Measurements from ENCODE around the gene GATAD1. TPM values are rescaled to one million over a fixed set of nuclear protein-coding genes. Genes with fewer than 3 reads are reported as not detected.

The GATAD1 gene
- total and polyA plus RNA-seq, 2 experiments from 2014 or later = 15.4 to 30.8 TPM

DNA sequence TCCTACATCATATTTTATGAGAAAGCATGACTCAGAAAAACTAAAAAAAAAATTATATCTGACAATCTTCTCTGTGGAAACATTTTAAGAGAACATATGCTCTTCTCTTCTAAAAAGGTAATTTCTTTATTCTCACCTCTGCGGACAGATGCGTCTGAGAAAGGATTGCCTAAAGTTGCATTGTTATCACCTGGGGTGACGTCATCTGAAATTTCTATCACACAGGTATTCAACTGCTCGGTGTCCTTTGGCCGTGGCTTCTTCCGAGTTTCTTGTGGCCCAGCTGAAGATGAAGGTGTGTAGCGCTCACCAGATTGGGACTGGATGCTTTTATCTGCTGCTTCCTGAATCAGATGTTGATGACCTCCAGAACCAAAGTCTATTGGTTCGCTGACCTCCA is 14.3 kb upstream of the GATAD1 start (continued):
- TF ChIP-seq ZNF462 (CRISPR knock-in tag; IDR thresholded peaks at IDR 0.05) = no peak
- no peak for TF ChIP-seq ETS1 (IDR thresholded peaks at IDR 0.05)
- TF ChIP-seq JUNB (IDR thresholded peaks at IDR 0.05; ENCODE audit: unreplicated experiment) = no peak

DNA sequence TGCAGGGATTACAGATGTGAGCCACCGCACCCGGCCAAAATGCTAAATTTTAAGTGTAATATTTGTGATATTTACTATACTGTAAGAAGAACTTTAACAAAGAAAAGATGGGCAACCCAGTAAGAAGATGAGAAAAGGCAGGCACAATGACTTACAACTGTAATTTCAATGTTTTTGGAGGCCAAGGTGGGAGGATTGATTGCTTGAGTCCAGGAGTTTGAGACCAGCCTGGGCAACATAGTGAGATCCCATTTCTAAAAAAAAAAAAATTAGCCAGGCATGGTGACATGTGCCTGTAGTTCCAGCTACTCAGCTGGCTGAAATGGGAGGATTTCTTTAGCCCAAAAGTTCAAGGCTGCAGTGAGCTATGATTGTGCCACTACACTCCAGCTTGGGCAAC is 11.7 kb upstream of the GATAD1 start:
- no peaks in the 10 kb centered on the region for H3F3A ChIP-seq (replicated peaks; ENCODE audit: low read depth)
- Mint-ChIP-seq H3K9me3 (peaks cover 6% of the 10 kb centered on the region; the same call in 2 of the 3 replicates), H3K27ac (no peak overlapping the region), H3K27me3 (ENCODE audit: insufficient read depth, low read depth, poor library complexity) (peaks cover 5% of the 10 kb centered on the region), H3K4me3 (no peak overlapping the region), H3K36me3 (ENCODE audit: low read depth) (peaks cover 7% of the 10 kb centered on the region; the same call in 2 of the 3 replicates), H3K4me1 (peaks cover 35% of the 10 kb centered on the region)
- H4K20me1 ChIP-seq (replicated peaks; ENCODE audit: insufficient read depth) = no peaks in the 10 kb centered on the region
- no peak overlapping the region for H3K4me3 ChIP-seq
- no peaks in the 10 kb centered on the region for H3K36me3 ChIP-seq (ENCODE audit: insufficient read depth)
- H3K4me2 ChIP-seq = no peak overlapping the region
- H3K27me3 ChIP-seq (ENCODE audit: insufficient read depth) = no peaks in the 10 kb centered on the region
- no peak for ATAC-seq
- no peak overlapping the region for H2AFZ ChIP-seq
- H3K27ac ChIP-seq (ENCODE audit: low read depth) = no peak overlapping the region
- H3K79me2 ChIP-seq (replicated peaks; ENCODE audit: insufficient read depth) = no peaks in the 10 kb centered on the region
- H3K9me2 ChIP-seq (ENCODE audit: insufficient read depth) = peaks cover 7% of the 10 kb centered on the region; the same call in 1 of the 2 replicates
- DNase-seq (ENCODE audit: low spot score) = no peak
- peaks cover 22% of the 10 kb centered on the region for H3K4me1 ChIP-seq (ENCODE audit: insufficient read depth)
- TF ChIP-seq ZNF331 (CRISPR knock-in tag; IDR thresholded peaks at IDR 0.05; ENCODE audit: low read depth) (no peak), NANOG (IDR thresholded peaks at IDR 0.05; ENCODE audit: borderline replicate concordance) (no peak), ZNF114 (CRISPR knock-in tag; IDR thresholded peaks at IDR 0.05) (no peak), CREB1 (CRISPR knock-in tag; IDR thresholded peaks at IDR 0.05; ENCODE audit: low read depth) (no peak), POLR2AphosphoS5 (IDR thresholded peaks at IDR 0.05; ENCODE audit: low read depth) (no peak), EZH2phosphoT487 (IDR thresholded peaks at IDR 0.05; ENCODE audit: unreplicated experiment) (no peak), ETS1 (IDR thresholded peaks at IDR 0.05) (no peak)
- TF ChIP-seq, protein P1, sequence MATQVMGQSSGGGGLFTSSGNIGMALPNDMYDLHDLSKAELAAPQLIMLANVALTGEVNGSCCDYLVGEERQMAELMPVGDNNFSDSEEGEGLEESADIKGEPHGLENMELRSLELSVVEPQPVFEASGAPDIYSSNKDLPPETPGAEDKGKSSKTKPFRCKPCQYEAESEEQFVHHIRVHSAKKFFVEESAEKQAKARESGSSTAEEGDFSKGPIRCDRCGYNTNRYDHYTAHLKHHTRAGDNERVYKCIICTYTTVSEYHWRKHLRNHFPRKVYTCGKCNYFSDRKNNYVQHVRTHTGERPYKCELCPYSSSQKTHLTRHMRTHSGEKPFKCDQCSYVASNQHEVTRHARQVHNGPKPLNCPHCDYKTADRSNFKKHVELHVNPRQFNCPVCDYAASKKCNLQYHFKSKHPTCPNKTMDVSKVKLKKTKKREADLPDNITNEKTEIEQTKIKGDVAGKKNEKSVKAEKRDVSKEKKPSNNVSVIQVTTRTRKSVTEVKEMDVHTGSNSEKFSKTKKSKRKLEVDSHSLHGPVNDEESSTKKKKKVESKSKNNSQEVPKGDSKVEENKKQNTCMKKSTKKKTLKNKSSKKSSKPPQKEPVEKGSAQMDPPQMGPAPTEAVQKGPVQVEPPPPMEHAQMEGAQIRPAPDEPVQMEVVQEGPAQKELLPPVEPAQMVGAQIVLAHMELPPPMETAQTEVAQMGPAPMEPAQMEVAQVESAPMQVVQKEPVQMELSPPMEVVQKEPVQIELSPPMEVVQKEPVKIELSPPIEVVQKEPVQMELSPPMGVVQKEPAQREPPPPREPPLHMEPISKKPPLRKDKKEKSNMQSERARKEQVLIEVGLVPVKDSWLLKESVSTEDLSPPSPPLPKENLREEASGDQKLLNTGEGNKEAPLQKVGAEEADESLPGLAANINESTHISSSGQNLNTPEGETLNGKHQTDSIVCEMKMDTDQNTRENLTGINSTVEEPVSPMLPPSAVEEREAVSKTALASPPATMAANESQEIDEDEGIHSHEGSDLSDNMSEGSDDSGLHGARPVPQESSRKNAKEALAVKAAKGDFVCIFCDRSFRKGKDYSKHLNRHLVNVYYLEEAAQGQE (IDR thresholded peaks at IDR 0.05; ENCODE audit: unreplicated experiment) = no peak
- TF ChIP-seq, protein P2, sequence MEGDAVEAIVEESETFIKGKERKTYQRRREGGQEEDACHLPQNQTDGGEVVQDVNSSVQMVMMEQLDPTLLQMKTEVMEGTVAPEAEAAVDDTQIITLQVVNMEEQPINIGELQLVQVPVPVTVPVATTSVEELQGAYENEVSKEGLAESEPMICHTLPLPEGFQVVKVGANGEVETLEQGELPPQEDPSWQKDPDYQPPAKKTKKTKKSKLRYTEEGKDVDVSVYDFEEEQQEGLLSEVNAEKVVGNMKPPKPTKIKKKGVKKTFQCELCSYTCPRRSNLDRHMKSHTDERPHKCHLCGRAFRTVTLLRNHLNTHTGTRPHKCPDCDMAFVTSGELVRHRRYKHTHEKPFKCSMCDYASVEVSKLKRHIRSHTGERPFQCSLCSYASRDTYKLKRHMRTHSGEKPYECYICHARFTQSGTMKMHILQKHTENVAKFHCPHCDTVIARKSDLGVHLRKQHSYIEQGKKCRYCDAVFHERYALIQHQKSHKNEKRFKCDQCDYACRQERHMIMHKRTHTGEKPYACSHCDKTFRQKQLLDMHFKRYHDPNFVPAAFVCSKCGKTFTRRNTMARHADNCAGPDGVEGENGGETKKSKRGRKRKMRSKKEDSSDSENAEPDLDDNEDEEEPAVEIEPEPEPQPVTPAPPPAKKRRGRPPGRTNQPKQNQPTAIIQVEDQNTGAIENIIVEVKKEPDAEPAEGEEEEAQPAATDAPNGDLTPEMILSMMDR (conservative IDR thresholded peaks at IDR 0.05; ENCODE audit: low read depth in 2 of 2) = no peak

Data from GM23338 (cell line).